Neural cell (in vitro differentiated cells): ENCODE results near the gene SERPINB10. TPM values are rescaled to one million over a fixed set of nuclear protein-coding genes. Genes with fewer than 3 reads are reported as not detected.

Experiments
- H2AFZ ChIP-seq: fragments of 200-600, 300-800 bp; sonication (generic), shearing (Covaris generic); 2 replicates; pipeline ENCODE4 v1.6.0; 2014; ENCODE audit warnings: low read depth, mild to moderate bottlenecking, antibody characterized with exemption, low read length, moderate library complexity
- H3F3A ChIP-seq: fragments of 200-600 bp; shearing (Covaris generic); 2 replicates; pipeline ENCODE4 v1.6.1; 2016; ENCODE audit warnings: mild to moderate bottlenecking, moderate library complexity, mixed read lengths, antibody characterized with exemption, low read length; ENCODE audit not compliant: insufficient read depth, poor library complexity, severe bottlenecking
- H3K27ac ChIP-seq: fragments of 200-600, 300-800 bp; sonication (generic), shearing (Covaris generic); 2 replicates; pipeline ENCODE4 v1.5.1; 2014; ENCODE audit warnings: mild to moderate bottlenecking, low read length, moderate library complexity
- H3K27me3 ChIP-seq: fragments of 300-800, 200-600 bp; sonication (generic), shearing (Covaris generic); 2 replicates; pipeline ENCODE4 v1.6.0; 2014; ENCODE audit warnings: mild to moderate bottlenecking, low read depth, low read length, moderate library complexity; ENCODE audit not compliant: insufficient read depth
- H3K36me3 ChIP-seq: fragments of 300-800, 200-600 bp; sonication (generic), shearing (Covaris generic); 2 replicates; pipeline ENCODE4 v1.5.1; 2014; ENCODE audit warnings: mild to moderate bottlenecking, antibody characterized with exemption, low read length, moderate library complexity; ENCODE audit not compliant: insufficient read depth
- H3K4me2 ChIP-seq: fragments of 300-800, 200-600 bp; sonication (generic), shearing (Covaris generic); 2 replicates; pipeline ENCODE4 v1.6.0; 2014; ENCODE audit warnings: mild to moderate bottlenecking, low read length
- H3K4me3 ChIP-seq: fragments of 300-800, 200-600 bp; sonication (generic), shearing (Covaris generic); 2 replicates; pipeline ENCODE4 v1.5.1; 2014; ENCODE audit warnings: mild to moderate bottlenecking, low read length, moderate library complexity
- H3K79me2 ChIP-seq: fragments of 200-600 bp; shearing (Covaris generic); replicated peaks from 2 replicates; pipeline ENCODE4 v1.6.0; 2014; ENCODE audit warnings: mild to moderate bottlenecking, low read length, moderate library complexity; ENCODE audit not compliant: insufficient read depth
- H3K9ac ChIP-seq: fragments of 300-800, 200-600 bp; sonication (generic), shearing (Covaris generic); 2 replicates; pipeline ENCODE4 v1.6.1; 2016; ENCODE audit warnings: mild to moderate bottlenecking, low read length, mixed read lengths
- H3K9me2 ChIP-seq: fragments of 200-600 bp; shearing (Covaris generic); 2 replicates; pipeline ENCODE4 v1.6.1; 2016; ENCODE audit warnings: mild to moderate bottlenecking, low read length, mixed read lengths; ENCODE audit not compliant: insufficient read depth
- H3K9me3 ChIP-seq: fragments of 200-600, 300-800 bp; sonication (generic), shearing (Covaris generic); 2 replicates; pipeline ENCODE4 v1.6.1; 2016; ENCODE audit warnings: mild to moderate bottlenecking, mixed run types, low read length, moderate library complexity, mixed read lengths
- H4K20me1 ChIP-seq: fragments of 200-600 bp; shearing (Covaris generic); 2 replicates; pipeline ENCODE4 v1.6.1; 2016; ENCODE audit warnings: mild to moderate bottlenecking, mixed run types; ENCODE audit not compliant: insufficient read depth
- EP300 ChIP-seq: fragments of 450-650 bp; conservative IDR thresholded peaks from 2 replicates; pipeline ENCODE4 v1.6.1; 2014; ENCODE audit warnings: antibody characterized with exemption, mild to moderate bottlenecking, moderate library complexity; ENCODE audit not compliant: poor library complexity, severe bottlenecking
- EZH2 ChIP-seq: fragments of 200-600, 300-800 bp; shearing (Covaris generic), sonication (generic); IDR thresholded peaks from 2 replicates; pipeline ENCODE4 v1.6.1; 2014; ENCODE audit warnings: antibody characterized with exemption, low read length, borderline replicate concordance, mild to moderate bottlenecking; ENCODE audit not compliant: insufficient read depth, poor library complexity, severe bottlenecking
- MXI1 ChIP-seq: fragments of 450-650 bp; conservative IDR thresholded peaks from 2 replicates; pipeline ENCODE4 v1.6.1; 2014; ENCODE audit warnings: antibody characterized with exemption, mild to moderate bottlenecking; ENCODE audit not compliant: poor library complexity, severe bottlenecking
- POLR2AphosphoS5 ChIP-seq: IDR thresholded peaks from 2 replicates; pipeline ENCODE4 v1.6.1; 2012
- RAD21 ChIP-seq: fragments of 450-650 bp; conservative IDR thresholded peaks from 2 replicates; pipeline ENCODE4 v1.6.1; 2014; ENCODE audit warnings: antibody characterized with exemption, mild to moderate bottlenecking, moderate library complexity
- SMC3 ChIP-seq: fragments of 450-650 bp; conservative IDR thresholded peaks from 2 replicates; pipeline ENCODE4 v1.6.1; 2014; ENCODE audit warnings: antibody characterized with exemption, mild to moderate bottlenecking, moderate library complexity; ENCODE audit not compliant: poor library complexity
- TAF1 ChIP-seq: IDR thresholded peaks from 2 replicates; pipeline ENCODE4 v1.6.1; 2012; ENCODE audit warnings: low read depth
- polyA plus RNA-seq: library from polyadenylated mRNA; depleted of rRNA; stranded (reverse); fragments of >200 nt; gene quantifications from 2 replicates; pipeline ENCODE4 v1.2.3, GENCODE V29; 2014
- TF ChIP-seq, protein P1 (sequence below): fragments of 450-650 bp; IDR thresholded peaks from 2 replicates; pipeline ENCODE4 v1.5.1; 2014; ENCODE audit warnings: antibody characterized with exemption, mild to moderate bottlenecking, moderate library complexity; ENCODE audit not compliant: poor library complexity, severe bottlenecking
- TF ChIP-seq, protein P2 (sequence below): IDR thresholded peaks from 2 replicates; pipeline ENCODE4 v1.6.1; 2012; ENCODE audit warnings: borderline replicate concordance

SERPINB10 gene
- polyA plus RNA-seq, 1 donor from 2014 or later = not detected

DNA sequence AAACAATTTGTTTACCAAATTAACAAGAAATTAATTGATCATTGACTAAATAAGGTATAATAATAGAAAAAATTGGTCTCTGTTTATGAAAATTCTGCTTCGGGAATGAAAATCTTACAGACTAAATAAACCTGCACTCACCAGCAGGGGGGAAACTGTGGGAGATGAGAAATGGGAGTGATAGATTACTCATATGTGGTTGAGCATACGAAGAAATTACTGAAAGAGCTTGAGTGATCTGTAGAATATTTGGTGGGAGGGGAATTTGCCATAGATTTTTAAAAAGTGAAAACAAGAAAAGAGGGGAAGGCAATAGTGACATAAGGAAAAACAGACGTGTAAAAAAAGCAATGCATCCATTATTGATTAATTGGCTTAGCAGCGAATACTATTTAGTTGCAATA is 43.5 kb downstream of the SERPINB10 start:
- Histone ChIP-seq H3K9ac (no peak overlapping the region), H3K27me3 (peaks cover 15% of the 10 kb centered on the region), H3K9me3 (no peaks in the 10 kb centered on the region), H3K4me2 (no peak overlapping the region), H3K27ac (no peak overlapping the region), H3F3A (no peaks in the 10 kb centered on the region), H3K36me3 (no peaks in the 10 kb centered on the region), H3K9me2 (no peaks in the 10 kb centered on the region), H3K4me3 (no peak overlapping the region), H2AFZ (no peak overlapping the region), H4K20me1 (no peaks in the 10 kb centered on the region), H3K79me2 (no peaks in the 10 kb centered on the region)
- TF ChIP-seq, protein P1, sequence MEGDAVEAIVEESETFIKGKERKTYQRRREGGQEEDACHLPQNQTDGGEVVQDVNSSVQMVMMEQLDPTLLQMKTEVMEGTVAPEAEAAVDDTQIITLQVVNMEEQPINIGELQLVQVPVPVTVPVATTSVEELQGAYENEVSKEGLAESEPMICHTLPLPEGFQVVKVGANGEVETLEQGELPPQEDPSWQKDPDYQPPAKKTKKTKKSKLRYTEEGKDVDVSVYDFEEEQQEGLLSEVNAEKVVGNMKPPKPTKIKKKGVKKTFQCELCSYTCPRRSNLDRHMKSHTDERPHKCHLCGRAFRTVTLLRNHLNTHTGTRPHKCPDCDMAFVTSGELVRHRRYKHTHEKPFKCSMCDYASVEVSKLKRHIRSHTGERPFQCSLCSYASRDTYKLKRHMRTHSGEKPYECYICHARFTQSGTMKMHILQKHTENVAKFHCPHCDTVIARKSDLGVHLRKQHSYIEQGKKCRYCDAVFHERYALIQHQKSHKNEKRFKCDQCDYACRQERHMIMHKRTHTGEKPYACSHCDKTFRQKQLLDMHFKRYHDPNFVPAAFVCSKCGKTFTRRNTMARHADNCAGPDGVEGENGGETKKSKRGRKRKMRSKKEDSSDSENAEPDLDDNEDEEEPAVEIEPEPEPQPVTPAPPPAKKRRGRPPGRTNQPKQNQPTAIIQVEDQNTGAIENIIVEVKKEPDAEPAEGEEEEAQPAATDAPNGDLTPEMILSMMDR = no peak
- TF ChIP-seq EZH2 = no peak
- TF ChIP-seq EP300 = no peak
- no peak for TF ChIP-seq RAD21
- no peak for TF ChIP-seq MXI1
- no peak for TF ChIP-seq TAF1
- TF ChIP-seq POLR2AphosphoS5 = no peak
- TF ChIP-seq, protein P2, sequence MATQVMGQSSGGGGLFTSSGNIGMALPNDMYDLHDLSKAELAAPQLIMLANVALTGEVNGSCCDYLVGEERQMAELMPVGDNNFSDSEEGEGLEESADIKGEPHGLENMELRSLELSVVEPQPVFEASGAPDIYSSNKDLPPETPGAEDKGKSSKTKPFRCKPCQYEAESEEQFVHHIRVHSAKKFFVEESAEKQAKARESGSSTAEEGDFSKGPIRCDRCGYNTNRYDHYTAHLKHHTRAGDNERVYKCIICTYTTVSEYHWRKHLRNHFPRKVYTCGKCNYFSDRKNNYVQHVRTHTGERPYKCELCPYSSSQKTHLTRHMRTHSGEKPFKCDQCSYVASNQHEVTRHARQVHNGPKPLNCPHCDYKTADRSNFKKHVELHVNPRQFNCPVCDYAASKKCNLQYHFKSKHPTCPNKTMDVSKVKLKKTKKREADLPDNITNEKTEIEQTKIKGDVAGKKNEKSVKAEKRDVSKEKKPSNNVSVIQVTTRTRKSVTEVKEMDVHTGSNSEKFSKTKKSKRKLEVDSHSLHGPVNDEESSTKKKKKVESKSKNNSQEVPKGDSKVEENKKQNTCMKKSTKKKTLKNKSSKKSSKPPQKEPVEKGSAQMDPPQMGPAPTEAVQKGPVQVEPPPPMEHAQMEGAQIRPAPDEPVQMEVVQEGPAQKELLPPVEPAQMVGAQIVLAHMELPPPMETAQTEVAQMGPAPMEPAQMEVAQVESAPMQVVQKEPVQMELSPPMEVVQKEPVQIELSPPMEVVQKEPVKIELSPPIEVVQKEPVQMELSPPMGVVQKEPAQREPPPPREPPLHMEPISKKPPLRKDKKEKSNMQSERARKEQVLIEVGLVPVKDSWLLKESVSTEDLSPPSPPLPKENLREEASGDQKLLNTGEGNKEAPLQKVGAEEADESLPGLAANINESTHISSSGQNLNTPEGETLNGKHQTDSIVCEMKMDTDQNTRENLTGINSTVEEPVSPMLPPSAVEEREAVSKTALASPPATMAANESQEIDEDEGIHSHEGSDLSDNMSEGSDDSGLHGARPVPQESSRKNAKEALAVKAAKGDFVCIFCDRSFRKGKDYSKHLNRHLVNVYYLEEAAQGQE = no peak
- TF ChIP-seq SMC3 = no peak

DNA sequence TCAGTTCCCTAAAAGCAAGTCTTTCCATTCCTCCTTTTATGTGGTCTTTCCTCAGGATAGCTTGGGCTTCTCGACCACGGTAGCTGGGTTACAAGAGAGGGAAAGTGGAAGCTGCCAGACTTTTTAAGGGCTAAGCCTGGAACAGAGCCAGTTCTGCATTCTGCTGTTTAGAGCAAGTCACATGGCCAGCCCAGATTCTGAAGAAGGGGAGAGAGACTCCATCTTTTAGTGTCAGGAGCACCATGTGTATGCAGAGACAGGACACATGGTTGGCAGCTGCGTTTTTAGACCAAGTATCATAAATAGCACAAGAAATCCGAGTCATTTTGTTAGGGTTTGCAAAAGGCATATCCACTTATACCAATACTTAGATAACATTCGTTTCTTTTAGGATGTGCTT is 46.1 kb downstream of the SERPINB10 start:
- Histone ChIP-seq H3K27me3 (peaks cover 5% of the 10 kb centered on the region), H3K9me3 (no peaks in the 10 kb centered on the region), H2AFZ (no peak overlapping the region), H3K27ac (no peak overlapping the region), H3F3A (no peaks in the 10 kb centered on the region), H3K4me3 (no peak overlapping the region), H3K9me2 (no peaks in the 10 kb centered on the region), H3K79me2 (no peaks in the 10 kb centered on the region), H3K36me3 (no peaks in the 10 kb centered on the region), H3K4me2 (no peak overlapping the region), H3K9ac (no peak overlapping the region), H4K20me1 (no peaks in the 10 kb centered on the region)
- TF ChIP-seq SMC3 = no peak
- TF ChIP-seq RAD21 = no peak
- no peak for TF ChIP-seq POLR2AphosphoS5
- TF ChIP-seq EP300 = no peak
- no peak for TF ChIP-seq EZH2
- TF ChIP-seq TAF1 = no peak
- TF ChIP-seq, protein P1 = no peak
- no peak for TF ChIP-seq MXI1
- TF ChIP-seq, protein P2 = no peak
